ENCODE measurements around the gene SHTN1. TPM values are rescaled to one million over a fixed set of nuclear protein-coding genes. Genes with fewer than 3 reads are reported as not detected.

The SHTN1 gene
- total and polyA plus RNA-seq, 4 experiments from 2014 or later = 0.12 to 1.6 (median 0.83) TPM; not detected in 1

GRCh38 chr10:116848944-116849247 lies 156.1 kb downstream of the SHTN1 start:
- Mint-ChIP-seq H3K9me3 (peaks cover 0 to 2% (median 0%) of the 10 kb centered on the region in 8 donors), H3K4me3 (peak overlapping the region; percentile 5 to 84 (median 68)), H3K36me3 (no peaks in the 10 kb centered on the region), H3K27me3 (peaks cover 31 to 35% of the 10 kb centered on the region in 2 donors), H3K4me1 (peaks cover 0 to 18% (median 11%) of the 10 kb centered on the region in 4 donors), H3K27ac (peak overlapping the region in 3 of 7 donors; percentile 31 to 71 (median 32))
- peak overlapping the region; percentile 20 for H3K27ac ChIP-seq (ENCODE audit: low read depth, low read length)
- ChIA-PET POLR2A (ENCODE audit: partially characterized antibody) (no interaction called here), CTCF (ENCODE audit: partially characterized antibody) (no interaction called here)
- no peaks in the 10 kb centered on the region for H3K36me3 ChIP-seq (ENCODE audit: insufficient read depth, low read length)
- H3K4me3 ChIP-seq (ENCODE audit: low read length in 2 of 2) = peak overlapping the region; percentile 38 to 43
- peaks cover 9% of the 10 kb centered on the region for H3K4me1 ChIP-seq (ENCODE audit: insufficient read depth, low read length)
- DNase-seq = no peak
- intact Hi-C loops (cut with micrococcal nuclease) = no loop called here
- H3K27me3 ChIP-seq (ENCODE audit: insufficient read depth, low read length) = no peaks in the 10 kb centered on the region
- H3K9me3 ChIP-seq (ENCODE audit: control insufficient read depth in 1 of 2, low read length in 2 of 2) = no peaks in the 10 kb centered on the region

- Histone ChIP-seq H3K27ac (ENCODE audit: low read depth, low read length) (peak overlapping the region; percentile 20), H3K27me3 (ENCODE audit: insufficient read depth, low read length) (no peaks in the 10 kb centered on the region), H3K9me3 (ENCODE audit: control insufficient read depth in 1 of 2, low read length in 2 of 2) (no peaks in the 10 kb centered on the region), H3K4me3 (ENCODE audit: low read length in 2 of 2) (peak overlapping the region; percentile 38 to 43), H3K4me1 (ENCODE audit: insufficient read depth, low read length) (peaks cover 9% of the 10 kb centered on the region), H3K36me3 (ENCODE audit: insufficient read depth, low read length) (no peaks in the 10 kb centered on the region)
- peak overlapping the region; percentile 5 to 84 (median 68) for H3K4me3 Mint-ChIP-seq
- H3K27ac Mint-ChIP-seq = peak overlapping the region in 5 of 7 donors; percentile 18 to 71 (median 42)
- ChIA-PET POLR2A (ENCODE audit: partially characterized antibody) (interaction anchor here (0.6 kb wide), 1 partner anchor 27 kb away, joined by 3 read pairs; no protein-coding TSS in a partner anchor), CTCF (ENCODE audit: partially characterized antibody) (no interaction called here)
- H3K27me3 Mint-ChIP-seq = peaks cover 31 to 35% of the 10 kb centered on the region in 2 donors
- DNase-seq = peak in 3 of 5 donors; percentile 4 to 12 (median 10)
- intact Hi-C loops (cut with micrococcal nuclease) = no loop called here
- peaks cover 0 to 18% (median 11%) of the 10 kb centered on the region in 4 donors for H3K4me1 Mint-ChIP-seq
- no peaks in the 10 kb centered on the region for H3K36me3 Mint-ChIP-seq
- peaks cover 0 to 2% (median 0%) of the 10 kb centered on the region in 8 donors for H3K9me3 Mint-ChIP-seq
These were observed 156.7 kb downstream of the SHTN1 start for GRCh38 chr10:116848032-116848943.

- POLR2A ChIA-PET (ENCODE audit: partially characterized antibody) = no interaction called here
- Mint-ChIP-seq H3K36me3 (no peaks in the 10 kb centered on the region), H3K9me3 (peaks cover 0 to 2% (median 0%) of the 10 kb centered on the region in 8 donors), H3K27me3 (peaks cover 22 to 27% of the 10 kb centered on the region in 2 donors), H3K4me1 (peaks cover 0 to 18% (median 11%) of the 10 kb centered on the region in 4 donors), H3K27ac (no peak overlapping the region), H3K4me3 (no peak overlapping the region)
- H3K27ac ChIP-seq (ENCODE audit: low read depth, low read length) = no peak overlapping the region
- DNase-seq = no peak
- intact Hi-C loops (cut with micrococcal nuclease) = no loop called here
- no peaks in the 10 kb centered on the region for H3K27me3 ChIP-seq (ENCODE audit: insufficient read depth, low read length)
- peaks cover 9% of the 10 kb centered on the region for H3K4me1 ChIP-seq (ENCODE audit: insufficient read depth, low read length)
- H3K4me3 ChIP-seq (ENCODE audit: low read length in 2 of 2) = no peak overlapping the region
- H3K9me3 ChIP-seq (ENCODE audit: control insufficient read depth in 1 of 2, low read length in 2 of 2) = no peaks in the 10 kb centered on the region
- no peaks in the 10 kb centered on the region for H3K36me3 ChIP-seq (ENCODE audit: insufficient read depth, low read length)
- CTCF ChIA-PET (ENCODE audit: partially characterized antibody) = no interaction called here
These were observed 159.2 kb downstream of the SHTN1 start for GRCh38 chr10:116845823-116846222.

GRCh38 chr10:116840389-116841075 lies 164.5 kb downstream of the SHTN1 start:
- ChIA-PET POLR2A (ENCODE audit: partially characterized antibody) (no interaction called here), CTCF (ENCODE audit: partially characterized antibody) (no interaction called here)

GRCh38 chr10:116838143-116838725 lies 166.8 kb downstream of the SHTN1 start:
- no peaks in the 10 kb centered on the region for H3K27me3 ChIP-seq (ENCODE audit: insufficient read depth, low read length)

More at GRCh38 chr10:116840389-116841075, 164.5 kb downstream of the SHTN1 start:
- Mint-ChIP-seq H3K36me3 (no peaks in the 10 kb centered on the region), H3K27ac (no peak overlapping the region), H3K9me3 (no peaks in the 10 kb centered on the region), H3K4me3 (no peak overlapping the region), H3K4me1 (peaks cover 0 to 3% (median 0%) of the 10 kb centered on the region in 4 donors), H3K27me3 (peaks cover 3 to 5% of the 10 kb centered on the region in 2 donors)
- Histone ChIP-seq H3K4me3 (ENCODE audit: low read length in 2 of 2) (no peak overlapping the region), H3K9me3 (ENCODE audit: control insufficient read depth in 1 of 2, low read length in 2 of 2) (no peaks in the 10 kb centered on the region), H3K27me3 (ENCODE audit: insufficient read depth, low read length) (no peaks in the 10 kb centered on the region), H3K4me1 (ENCODE audit: insufficient read depth, low read length) (no peaks in the 10 kb centered on the region), H3K36me3 (ENCODE audit: insufficient read depth, low read length) (no peaks in the 10 kb centered on the region), H3K27ac (ENCODE audit: low read depth, low read length) (no peak overlapping the region)
- intact Hi-C loops (cut with micrococcal nuclease) = no loop called here
- no peak for DNase-seq

GRCh38 chr10:116836902-116837523 lies 168.0 kb downstream of the SHTN1 start:
- Histone ChIP-seq H3K9me3 (ENCODE audit: control insufficient read depth in 1 of 2, low read length in 2 of 2) (no peaks in the 10 kb centered on the region), H3K4me3 (ENCODE audit: low read length in 2 of 2) (no peak overlapping the region), H3K27me3 (ENCODE audit: insufficient read depth, low read length) (no peaks in the 10 kb centered on the region), H3K27ac (ENCODE audit: low read depth, low read length) (no peak overlapping the region), H3K36me3 (ENCODE audit: insufficient read depth, low read length) (no peaks in the 10 kb centered on the region), H3K4me1 (ENCODE audit: insufficient read depth, low read length) (no peaks in the 10 kb centered on the region)
- Mint-ChIP-seq H3K36me3 (no peaks in the 10 kb centered on the region), H3K27me3 (peaks cover 0 to 2% of the 10 kb centered on the region in 2 donors), H3K27ac (no peak overlapping the region), H3K9me3 (peaks cover 0 to 2% (median 0%) of the 10 kb centered on the region in 8 donors), H3K4me1 (no peaks in the 10 kb centered on the region), H3K4me3 (no peak overlapping the region)
- intact Hi-C loops (cut with micrococcal nuclease) = no loop called here
- POLR2A ChIA-PET (ENCODE audit: partially characterized antibody) = no interaction called here
- DNase-seq = no peak
- CTCF ChIA-PET (ENCODE audit: partially characterized antibody) = interaction anchor here (0.9 kb wide), 1 partner anchor 338 kb away, joined by 4 read pairs; no protein-coding TSS in a partner anchor

More at GRCh38 chr10:116838143-116838725, 166.8 kb downstream of the SHTN1 start:
- no peak for DNase-seq
- Histone ChIP-seq H3K36me3 (ENCODE audit: insufficient read depth, low read length) (no peaks in the 10 kb centered on the region), H3K4me1 (ENCODE audit: insufficient read depth, low read length) (no peaks in the 10 kb centered on the region), H3K27ac (ENCODE audit: low read depth, low read length) (no peak overlapping the region), H3K4me3 (ENCODE audit: low read length in 2 of 2) (no peak overlapping the region), H3K9me3 (ENCODE audit: control insufficient read depth in 1 of 2, low read length in 2 of 2) (no peaks in the 10 kb centered on the region)
- intact Hi-C loops (cut with micrococcal nuclease) = no loop called here
- H3K9me3 Mint-ChIP-seq = peaks cover 0 to 2% (median 0%) of the 10 kb centered on the region in 8 donors
- H3K4me1 Mint-ChIP-seq = no peaks in the 10 kb centered on the region
- no peak overlapping the region for H3K27ac Mint-ChIP-seq
- peaks cover 0 to 2% of the 10 kb centered on the region in 2 donors for H3K27me3 Mint-ChIP-seq
- CTCF ChIA-PET (ENCODE audit: partially characterized antibody) = no interaction called here
- H3K4me3 Mint-ChIP-seq = no peak overlapping the region
- no peaks in the 10 kb centered on the region for H3K36me3 Mint-ChIP-seq
- POLR2A ChIA-PET (ENCODE audit: partially characterized antibody) = no interaction called here
